Hippocampal formation (tissue), 2 donors: ENCODE results near the gene MYO1D.
"Not testable (repeated sequence)": the region's sequence is repeated elsewhere in the genome, so short reads cannot be mapped to it uniquely, and the experiment has no call there.

Experiments used
- DNase-seq, 2 donors: peaks; one replicate each; lab custom pipeline; 2025; lab: John Stamatoyannopoulos, UW

The MYO1D gene

GRCh38 chr17:32525122-32525521, 351.8 kb downstream of the MYO1D start:
- DNase-seq = no peak

DNA sequence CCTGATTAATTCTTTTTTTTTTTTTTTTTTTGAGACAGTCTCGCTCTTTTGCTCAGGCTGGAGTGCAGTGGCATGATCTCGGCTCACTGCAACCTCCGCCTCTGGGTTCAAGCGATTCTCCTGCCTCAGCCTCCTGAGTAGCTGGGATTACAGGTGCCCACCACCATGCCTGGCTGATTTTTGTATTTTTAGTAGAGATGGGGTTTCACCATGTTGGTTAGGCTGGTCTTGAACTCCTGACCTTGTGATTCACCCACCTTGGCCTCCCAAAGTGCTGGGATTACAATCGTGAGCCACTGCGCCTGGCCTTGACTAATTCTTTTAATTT, 352.4 kb downstream of the MYO1D start:
- DNase-seq = not testable (repeated sequence)

DNA sequence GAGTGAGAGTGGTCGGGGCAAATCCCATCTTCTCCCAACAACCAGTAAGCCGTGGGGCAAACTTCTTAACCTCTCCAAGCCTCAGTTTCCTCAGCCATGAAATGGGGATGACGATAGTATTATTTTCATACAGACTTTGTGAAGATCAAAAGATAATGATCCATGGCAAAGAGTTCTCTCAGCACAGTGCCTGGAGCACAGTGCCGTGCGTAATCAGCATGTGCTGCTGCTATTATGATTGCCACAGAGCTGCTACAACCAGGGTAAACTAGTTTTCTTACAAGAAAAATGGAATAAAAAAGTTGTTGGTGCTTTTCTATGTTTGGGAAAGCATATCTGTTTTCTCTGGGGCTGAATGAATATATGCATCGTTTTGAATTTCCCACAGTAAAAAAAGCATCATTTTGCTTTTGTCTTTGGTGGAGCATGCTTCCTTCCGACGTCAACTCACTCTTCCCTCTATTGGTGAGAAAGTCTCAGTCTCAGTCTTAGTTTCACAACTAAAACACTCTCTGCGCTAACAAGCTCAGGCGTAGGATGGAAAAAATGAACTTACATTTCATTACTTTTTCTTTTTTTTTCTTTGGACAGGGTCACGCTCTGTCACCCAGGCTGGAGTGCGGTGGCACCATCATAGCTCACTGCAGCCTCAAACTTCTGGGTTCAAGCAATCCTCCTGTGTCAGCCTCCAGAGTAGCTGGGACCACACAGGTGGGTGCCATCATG, 352.9 kb downstream of the MYO1D start:
- DNase-seq = no peak

GRCh38 chr17:32523017-32523680, 353.8 kb downstream of the MYO1D start:
- no peak for DNase-seq

GRCh38 chr17:32520737-32521404, 356.1 kb downstream of the MYO1D start:
- DNase-seq = peak in 1 of 2 donors; percentile 28

- no peak for DNase-seq
Measured at GRCh38 chr17:32520104-32520701, 356.7 kb downstream of the MYO1D start.

- no peak for DNase-seq
Measured at GRCh38 chr17:32519228-32520103, 357.5 kb downstream of the MYO1D start.

GRCh38 chr17:32518646-32519227, 358.2 kb downstream of the MYO1D start:
- DNase-seq = no peak

GRCh38 chr17:32517982-32518381, 358.9 kb downstream of the MYO1D start:
- DNase-seq = no peak

DNA sequence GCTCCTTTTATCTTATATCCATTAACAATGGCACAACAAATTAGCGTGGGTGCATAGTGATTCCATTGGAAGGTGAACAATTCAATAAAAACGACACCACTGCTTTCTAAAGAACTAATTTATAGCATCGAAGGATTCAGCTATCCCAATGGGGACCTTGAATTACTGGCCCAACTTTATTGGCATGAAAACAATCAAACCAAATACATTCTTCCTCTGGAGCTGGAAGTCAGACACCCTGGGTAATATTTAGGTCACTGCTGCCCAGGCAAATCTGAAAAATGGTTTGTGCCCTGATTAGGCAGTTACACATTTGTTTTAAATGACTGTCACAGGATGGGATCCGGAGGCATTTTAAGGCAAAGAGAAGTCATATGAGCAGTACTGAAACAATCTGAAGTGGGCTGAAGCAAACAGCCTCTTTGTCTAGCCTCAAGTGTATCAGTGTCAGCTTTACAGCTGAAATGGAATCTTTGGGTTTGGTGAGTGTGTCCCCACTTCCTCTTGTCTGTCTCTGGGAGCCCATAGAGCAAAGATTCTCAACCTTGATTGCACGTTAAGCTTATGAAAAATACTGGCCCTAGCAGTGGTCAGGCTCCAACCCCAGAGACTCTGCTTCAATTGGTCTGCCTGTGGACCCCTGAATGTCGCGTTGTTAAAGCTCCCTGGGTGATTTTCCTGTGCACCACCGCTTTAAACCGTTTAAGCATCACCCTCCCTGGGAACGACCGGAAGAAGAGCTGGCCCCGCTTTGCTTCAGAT, 359.8 kb downstream of the MYO1D start:
- no peak for DNase-seq

DNA sequence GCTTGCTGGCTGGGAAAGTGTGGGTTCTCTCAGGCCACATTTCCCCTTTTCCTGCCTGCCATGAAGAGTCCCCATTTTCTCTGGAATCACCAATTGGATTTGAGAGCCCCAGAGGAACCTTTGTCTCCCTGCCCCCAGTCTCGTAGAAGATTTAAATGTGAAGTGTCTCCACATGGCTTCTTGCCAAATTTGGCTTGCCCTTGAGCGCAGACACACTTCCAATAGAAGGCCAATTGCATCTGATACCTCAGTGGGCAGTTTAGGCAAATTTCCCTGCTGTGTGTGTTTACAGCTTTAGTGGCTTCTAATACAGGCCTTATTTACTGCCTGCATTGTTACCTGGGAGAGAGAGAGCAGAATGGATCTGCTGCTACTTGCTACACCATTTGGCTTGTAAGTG, 360.5 kb downstream of the MYO1D start:
- no peak for DNase-seq

GRCh38 chr17:32515677-32516383, 361.1 kb downstream of the MYO1D start:
- no peak for DNase-seq

DNA sequence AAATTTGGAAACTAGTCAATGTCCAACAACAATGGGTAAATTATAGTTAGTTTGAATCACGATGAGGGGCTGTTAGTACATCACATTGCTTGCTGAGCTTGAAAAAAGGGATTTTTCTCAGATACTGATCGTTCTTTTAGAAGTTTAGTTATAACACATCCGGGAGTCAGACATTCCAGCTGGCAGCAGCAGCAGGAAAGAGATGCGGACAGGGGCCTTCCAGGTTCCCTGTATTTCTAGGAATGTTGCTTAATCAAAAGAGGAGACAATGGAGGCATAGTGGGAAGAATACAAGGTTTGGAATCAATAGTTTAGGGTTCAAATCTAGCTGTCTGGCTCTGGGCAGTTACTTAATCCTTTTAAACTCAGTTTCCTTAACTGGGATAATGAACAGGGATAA, 362.3 kb downstream of the MYO1D start:
- no peak for DNase-seq

- DNase-seq = no peak
Measured at GRCh38 chr17:32513579-32513978, 363.3 kb downstream of the MYO1D start.

DNA sequence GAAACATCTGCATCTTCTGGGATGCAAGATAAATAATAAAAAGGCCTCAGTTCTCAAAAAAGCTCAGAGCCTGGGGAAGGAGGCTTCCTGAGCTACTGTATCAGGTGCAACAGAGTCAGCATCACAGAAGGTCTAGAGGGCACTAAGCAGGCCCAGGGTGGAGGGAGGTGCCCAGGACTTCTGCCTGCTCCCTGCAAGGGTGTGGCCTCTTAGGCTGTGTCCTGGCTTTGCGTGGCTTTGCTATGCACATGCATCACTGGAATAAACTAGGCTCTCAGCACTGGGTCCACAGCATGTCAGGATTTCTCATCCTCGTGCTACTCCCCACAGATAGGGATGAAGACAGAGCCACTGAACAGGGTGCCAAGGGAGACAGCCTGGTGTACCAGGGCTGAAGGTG, 364.6 kb downstream of the MYO1D start:
- DNase-seq = no peak

DNA sequence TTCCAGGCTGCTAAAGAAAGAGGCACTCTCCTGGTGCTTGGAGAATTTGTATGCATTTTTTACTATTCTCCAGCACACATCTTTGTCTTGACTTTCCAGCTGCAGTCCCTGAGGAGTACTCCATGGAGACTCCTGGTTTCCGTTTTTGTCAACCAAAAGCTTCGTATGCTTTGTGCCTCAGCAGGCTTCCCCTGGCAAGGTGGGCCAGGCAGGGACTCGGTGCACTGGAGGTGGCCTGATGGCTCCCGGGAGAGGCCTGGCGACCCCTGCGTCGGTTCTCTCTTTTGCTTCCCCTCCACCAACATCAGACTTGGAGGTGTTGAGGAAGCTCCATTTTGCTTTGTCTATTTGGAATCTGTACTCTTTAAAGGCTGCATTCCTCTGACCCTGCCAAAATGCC, 366.5 kb downstream of the MYO1D start:
- DNase-seq = no peak

DNA sequence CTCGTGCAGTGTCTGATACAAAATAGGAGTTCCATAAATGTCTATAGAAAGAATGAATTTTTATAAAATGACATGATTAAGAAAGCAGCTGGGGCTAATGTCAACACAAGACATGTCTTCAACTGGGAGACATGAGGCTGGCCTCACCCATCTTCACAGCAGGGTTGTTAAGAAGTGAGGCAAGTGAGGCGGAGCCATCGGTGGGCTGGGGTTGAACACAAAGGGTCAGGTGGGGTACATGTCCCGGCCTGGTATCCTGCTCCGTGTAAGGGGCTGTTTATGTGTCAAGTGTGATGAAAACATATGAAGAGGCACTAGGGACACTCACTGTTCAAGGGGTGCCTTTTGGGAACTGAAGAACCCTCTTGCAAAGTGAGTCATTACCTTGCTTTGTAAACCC, 368.0 kb downstream of the MYO1D start:
- DNase-seq = no peak

GRCh38 chr17:32504166-32504990, 372.5 kb downstream of the MYO1D start:
- DNase-seq = no peak
